ENCODE results near the gene SPATA9.

Gene SPATA9

DNA sequence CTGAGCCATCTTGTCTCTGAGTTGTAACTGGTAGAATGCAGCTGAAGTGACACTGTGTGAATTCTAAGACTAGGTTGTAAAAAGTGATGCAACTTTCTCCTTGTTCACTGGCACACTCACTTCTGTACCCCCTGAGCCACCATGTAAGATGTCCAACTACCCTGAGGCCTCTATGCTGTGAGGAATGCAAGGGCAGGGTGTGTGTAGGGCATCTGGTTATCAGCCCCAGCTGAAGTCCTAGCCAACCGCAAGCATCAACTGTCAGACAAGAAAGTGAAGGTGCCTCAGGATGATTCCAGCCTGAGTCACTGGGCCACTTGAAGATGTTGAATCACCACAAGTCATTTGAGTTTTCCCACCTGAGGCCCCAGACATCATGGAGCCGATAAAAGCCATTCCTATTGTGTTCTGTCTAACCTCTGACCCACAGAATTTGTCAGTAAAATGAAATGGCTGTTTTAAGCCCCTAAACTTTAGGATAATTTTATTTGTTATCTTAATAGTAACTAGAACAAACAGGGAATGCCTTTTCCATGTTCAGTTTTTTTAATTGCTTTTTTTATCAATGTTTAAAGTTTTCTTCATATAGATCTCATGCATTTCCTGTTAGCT lies 29.7 kb upstream of the SPATA9 start:
- peak; percentile 95 for ATAC-seq
- TF ChIP-seq, protein P1, sequence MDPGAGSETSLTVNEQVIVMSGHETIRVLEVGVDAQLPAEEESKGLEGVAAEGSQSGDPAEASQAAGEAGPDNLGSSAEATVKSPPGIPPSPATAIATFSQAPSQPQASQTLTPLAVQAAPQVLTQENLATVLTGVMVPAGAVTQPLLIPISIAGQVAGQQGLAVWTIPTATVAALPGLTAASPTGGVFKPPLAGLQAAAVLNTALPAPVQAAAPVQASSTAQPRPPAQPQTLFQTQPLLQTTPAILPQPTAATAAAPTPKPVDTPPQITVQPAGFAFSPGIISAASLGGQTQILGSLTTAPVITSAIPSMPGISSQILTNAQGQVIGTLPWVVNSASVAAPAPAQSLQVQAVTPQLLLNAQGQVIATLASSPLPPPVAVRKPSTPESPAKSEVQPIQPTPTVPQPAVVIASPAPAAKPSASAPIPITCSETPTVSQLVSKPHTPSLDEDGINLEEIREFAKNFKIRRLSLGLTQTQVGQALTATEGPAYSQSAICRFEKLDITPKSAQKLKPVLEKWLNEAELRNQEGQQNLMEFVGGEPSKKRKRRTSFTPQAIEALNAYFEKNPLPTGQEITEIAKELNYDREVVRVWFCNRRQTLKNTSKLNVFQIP (CRISPR knock-in tag; IDR thresholded peaks at IDR 0.05; ENCODE audit: borderline replicate concordance, low read depth): no peak
- no peak for TF ChIP-seq TCF4 (CRISPR knock-in tag; IDR thresholded peaks at IDR 0.05; ENCODE audit: borderline replicate concordance)
- no peak for TF ChIP-seq CSDC2 (CRISPR knock-in tag; IDR thresholded peaks at IDR 0.05)
- TF ChIP-seq, protein P2, sequence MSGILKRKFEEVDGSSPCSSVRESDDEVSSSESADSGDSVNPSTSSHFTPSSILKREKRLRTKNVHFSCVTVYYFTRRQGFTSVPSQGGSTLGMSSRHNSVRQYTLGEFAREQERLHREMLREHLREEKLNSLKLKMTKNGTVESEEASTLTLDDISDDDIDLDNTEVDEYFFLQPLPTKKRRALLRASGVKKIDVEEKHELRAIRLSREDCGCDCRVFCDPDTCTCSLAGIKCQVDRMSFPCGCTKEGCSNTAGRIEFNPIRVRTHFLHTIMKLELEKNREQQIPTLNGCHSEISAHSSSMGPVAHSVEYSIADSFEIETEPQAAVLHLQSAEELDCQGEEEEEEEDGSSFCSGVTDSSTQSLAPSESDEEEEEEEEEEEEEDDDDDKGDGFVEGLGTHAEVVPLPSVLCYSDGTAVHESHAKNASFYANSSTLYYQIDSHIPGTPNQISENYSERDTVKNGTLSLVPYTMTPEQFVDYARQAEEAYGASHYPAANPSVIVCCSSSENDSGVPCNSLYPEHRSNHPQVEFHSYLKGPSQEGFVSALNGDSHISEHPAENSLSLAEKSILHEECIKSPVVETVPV (CRISPR knock-in tag; IDR thresholded peaks at IDR 0.05): no peak
- TF ChIP-seq, protein P3, sequence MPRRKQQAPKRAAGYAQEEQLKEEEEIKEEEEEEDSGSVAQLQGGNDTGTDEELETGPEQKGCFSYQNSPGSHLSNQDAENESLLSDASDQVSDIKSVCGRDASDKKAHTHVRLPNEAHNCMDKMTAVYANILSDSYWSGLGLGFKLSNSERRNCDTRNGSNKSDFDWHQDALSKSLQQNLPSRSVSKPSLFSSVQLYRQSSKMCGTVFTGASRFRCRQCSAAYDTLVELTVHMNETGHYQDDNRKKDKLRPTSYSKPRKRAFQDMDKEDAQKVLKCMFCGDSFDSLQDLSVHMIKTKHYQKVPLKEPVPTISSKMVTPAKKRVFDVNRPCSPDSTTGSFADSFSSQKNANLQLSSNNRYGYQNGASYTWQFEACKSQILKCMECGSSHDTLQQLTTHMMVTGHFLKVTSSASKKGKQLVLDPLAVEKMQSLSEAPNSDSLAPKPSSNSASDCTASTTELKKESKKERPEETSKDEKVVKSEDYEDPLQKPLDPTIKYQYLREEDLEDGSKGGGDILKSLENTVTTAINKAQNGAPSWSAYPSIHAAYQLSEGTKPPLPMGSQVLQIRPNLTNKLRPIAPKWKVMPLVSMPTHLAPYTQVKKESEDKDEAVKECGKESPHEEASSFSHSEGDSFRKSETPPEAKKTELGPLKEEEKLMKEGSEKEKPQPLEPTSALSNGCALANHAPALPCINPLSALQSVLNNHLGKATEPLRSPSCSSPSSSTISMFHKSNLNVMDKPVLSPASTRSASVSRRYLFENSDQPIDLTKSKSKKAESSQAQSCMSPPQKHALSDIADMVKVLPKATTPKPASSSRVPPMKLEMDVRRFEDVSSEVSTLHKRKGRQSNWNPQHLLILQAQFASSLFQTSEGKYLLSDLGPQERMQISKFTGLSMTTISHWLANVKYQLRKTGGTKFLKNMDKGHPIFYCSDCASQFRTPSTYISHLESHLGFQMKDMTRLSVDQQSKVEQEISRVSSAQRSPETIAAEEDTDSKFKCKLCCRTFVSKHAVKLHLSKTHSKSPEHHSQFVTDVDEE (CRISPR knock-in tag; IDR thresholded peaks at IDR 0.05): no peak
- TF ChIP-seq TOX (CRISPR knock-in tag; IDR thresholded peaks at IDR 0.05; ENCODE audit: borderline replicate concordance): 0 out of 2 replicates have a peak, but pooled peaks have one; percentile 29
- TF ChIP-seq, protein P4, sequence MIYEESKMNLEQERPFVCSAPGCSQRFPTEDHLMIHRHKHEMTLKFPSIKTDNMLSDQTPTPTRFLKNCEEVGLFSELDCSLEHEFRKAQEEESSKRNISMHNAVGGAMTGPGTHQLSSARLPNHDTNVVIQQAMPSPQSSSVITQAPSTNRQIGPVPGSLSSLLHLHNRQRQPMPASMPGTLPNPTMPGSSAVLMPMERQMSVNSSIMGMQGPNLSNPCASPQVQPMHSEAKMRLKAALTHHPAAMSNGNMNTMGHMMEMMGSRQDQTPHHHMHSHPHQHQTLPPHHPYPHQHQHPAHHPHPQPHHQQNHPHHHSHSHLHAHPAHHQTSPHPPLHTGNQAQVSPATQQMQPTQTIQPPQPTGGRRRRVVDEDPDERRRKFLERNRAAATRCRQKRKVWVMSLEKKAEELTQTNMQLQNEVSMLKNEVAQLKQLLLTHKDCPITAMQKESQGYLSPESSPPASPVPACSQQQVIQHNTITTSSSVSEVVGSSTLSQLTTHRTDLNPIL (CRISPR knock-in tag; IDR thresholded peaks at IDR 0.05; ENCODE audit: low read depth): no peak
- TF ChIP-seq GLIS3 (CRISPR knock-in tag; IDR thresholded peaks at IDR 0.05): no peak
- TF ChIP-seq ISL1 (CRISPR knock-in tag; IDR thresholded peaks at IDR 0.05): peak; percentile 58; the same call in 1 of the 2 replicates

DNA sequence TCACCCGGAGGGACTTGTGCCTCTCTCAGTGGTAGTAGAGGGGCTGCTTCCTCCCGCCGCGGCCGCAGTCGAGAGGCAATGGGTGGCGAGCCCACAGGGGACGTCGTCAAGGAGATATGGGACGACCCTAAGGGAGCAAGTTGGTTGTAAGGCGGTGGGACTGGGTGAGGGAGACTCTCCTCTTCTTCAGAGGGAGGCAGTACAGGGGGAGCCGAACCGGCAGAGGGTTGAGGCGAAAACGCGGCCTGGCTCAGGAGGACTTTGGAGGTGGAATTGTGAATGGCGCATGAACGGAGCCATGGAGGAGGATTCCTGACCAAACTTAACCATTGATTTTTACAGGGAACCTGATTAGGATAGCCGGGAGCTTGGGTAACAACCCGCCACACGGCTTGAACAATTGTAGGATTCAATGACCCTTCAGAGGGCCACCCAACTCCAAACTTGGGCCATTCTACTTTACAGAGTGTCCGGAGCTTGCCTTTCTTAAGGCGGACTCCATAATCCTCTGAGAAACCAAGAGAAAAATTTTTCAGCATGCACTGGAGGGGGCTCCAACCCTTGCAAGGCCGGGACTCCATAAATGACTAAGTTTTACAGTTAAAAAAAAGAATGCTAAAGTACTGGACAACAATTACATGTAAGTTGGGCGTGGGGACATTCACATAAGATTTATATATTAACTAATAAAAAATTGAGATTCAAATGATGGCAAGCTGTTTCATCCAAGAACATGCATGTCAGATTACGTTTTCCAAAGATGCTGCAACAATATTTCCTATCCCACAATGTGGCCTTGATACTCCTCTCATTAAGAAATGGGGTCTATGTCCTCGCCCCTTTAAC lies 28.9 kb upstream of the SPATA9 start:
- TF ChIP-seq, protein P5, sequence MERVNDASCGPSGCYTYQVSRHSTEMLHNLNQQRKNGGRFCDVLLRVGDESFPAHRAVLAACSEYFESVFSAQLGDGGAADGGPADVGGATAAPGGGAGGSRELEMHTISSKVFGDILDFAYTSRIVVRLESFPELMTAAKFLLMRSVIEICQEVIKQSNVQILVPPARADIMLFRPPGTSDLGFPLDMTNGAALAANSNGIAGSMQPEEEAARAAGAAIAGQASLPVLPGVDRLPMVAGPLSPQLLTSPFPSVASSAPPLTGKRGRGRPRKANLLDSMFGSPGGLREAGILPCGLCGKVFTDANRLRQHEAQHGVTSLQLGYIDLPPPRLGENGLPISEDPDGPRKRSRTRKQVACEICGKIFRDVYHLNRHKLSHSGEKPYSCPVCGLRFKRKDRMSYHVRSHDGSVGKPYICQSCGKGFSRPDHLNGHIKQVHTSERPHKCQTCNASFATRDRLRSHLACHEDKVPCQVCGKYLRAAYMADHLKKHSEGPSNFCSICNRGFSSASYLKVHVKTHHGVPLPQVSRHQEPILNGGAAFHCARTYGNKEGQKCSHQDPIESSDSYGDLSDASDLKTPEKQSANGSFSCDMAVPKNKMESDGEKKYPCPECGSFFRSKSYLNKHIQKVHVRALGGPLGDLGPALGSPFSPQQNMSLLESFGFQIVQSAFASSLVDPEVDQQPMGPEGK (CRISPR knock-in tag; IDR thresholded peaks at IDR 0.05; ENCODE audit: borderline replicate concordance): no peak
- TF ChIP-seq ZNF8 (CRISPR knock-in tag; IDR thresholded peaks at IDR 0.05): no peak
- TF ChIP-seq, protein P2 (CRISPR knock-in tag; IDR thresholded peaks at IDR 0.05): no peak
- TF ChIP-seq SNAI2 (CRISPR knock-in tag; IDR thresholded peaks at IDR 0.05): no peak
- no peak for TF ChIP-seq ESRRG (CRISPR knock-in tag; IDR thresholded peaks at IDR 0.05)
- TF ChIP-seq, protein P3 (CRISPR knock-in tag; IDR thresholded peaks at IDR 0.05): no peak
- TF ChIP-seq RARB (CRISPR knock-in tag; IDR thresholded peaks at IDR 0.05): no peak
- no peak for TF ChIP-seq TOX (CRISPR knock-in tag; IDR thresholded peaks at IDR 0.05; ENCODE audit: borderline replicate concordance)
- TF ChIP-seq ISL1 (CRISPR knock-in tag; IDR thresholded peaks at IDR 0.05): no peak
- TF ChIP-seq ARNTL (CRISPR knock-in tag; IDR thresholded peaks at IDR 0.05; ENCODE audit: borderline replicate concordance, low read depth): no peak
- no peak for TF ChIP-seq CSDC2 (CRISPR knock-in tag; IDR thresholded peaks at IDR 0.05)
- no peak for TF ChIP-seq TCF4 (CRISPR knock-in tag; IDR thresholded peaks at IDR 0.05; ENCODE audit: borderline replicate concordance)
- TF ChIP-seq PPARA (CRISPR knock-in tag; IDR thresholded peaks at IDR 0.05; ENCODE audit: borderline replicate concordance): no peak
- no peak for TF ChIP-seq OSR1 (CRISPR knock-in tag; IDR thresholded peaks at IDR 0.05)
- TF ChIP-seq, protein P4 (CRISPR knock-in tag; IDR thresholded peaks at IDR 0.05; ENCODE audit: low read depth): no peak
- no peak for TF ChIP-seq ZFP3 (CRISPR knock-in tag; IDR thresholded peaks at IDR 0.05)
- TF ChIP-seq ZFP30 (CRISPR knock-in tag; IDR thresholded peaks at IDR 0.05): no peak
- TF ChIP-seq ZNF565 (CRISPR knock-in tag; conservative IDR thresholded peaks at IDR 0.05; ENCODE audit: low read depth): no peak
- no peak for ATAC-seq

Data from SK-N-SH treated with all-trans-retinoic acid at 6 μM for 48 hours (cell line).